Stimulated activated CD8-positive, alpha-beta memory T cell treated with anti-CD3 and anti-CD28 coated beads, Interleukin-12 subunit alpha, Interleukin-12 subunit beta, amount 100 ng/mL, for 1 hour (primary cell): ENCODE measurements around the gene MARK3.

Experiments used
- DNase-seq: peaks from one replicate; pipeline ENCODE4 v3.0.0-alpha.2; 2020; ENCODE audit warnings: low read depth

MARK3 gene

GRCh38 chr14:103396463-103396862 lies 11.2 kb downstream of the MARK3 start:
- no peak for DNase-seq

GRCh38 chr14:103398427-103399195 lies 13.4 kb downstream of the MARK3 start:
- no peak for DNase-seq

DNA sequence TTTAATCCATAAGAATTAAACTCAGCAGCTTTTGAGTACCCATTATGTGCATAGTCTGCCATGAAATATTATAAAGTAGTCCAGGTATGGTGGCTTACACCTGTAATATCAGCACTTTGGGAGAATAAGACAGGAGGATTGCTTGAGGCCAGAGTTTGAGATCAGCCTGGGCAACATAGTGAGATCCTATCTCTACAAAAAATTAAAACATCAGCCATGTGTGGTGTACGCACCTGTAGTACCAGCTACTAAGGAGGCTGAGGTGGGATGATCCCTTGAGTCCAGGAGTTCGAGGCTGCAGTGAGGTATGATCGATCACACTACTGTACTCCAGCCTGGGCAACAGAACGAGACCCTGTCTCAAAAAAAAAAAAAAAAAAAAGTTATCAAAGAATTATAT lies 15.3 kb downstream of the MARK3 start:
- DNase-seq: no peak

DNA sequence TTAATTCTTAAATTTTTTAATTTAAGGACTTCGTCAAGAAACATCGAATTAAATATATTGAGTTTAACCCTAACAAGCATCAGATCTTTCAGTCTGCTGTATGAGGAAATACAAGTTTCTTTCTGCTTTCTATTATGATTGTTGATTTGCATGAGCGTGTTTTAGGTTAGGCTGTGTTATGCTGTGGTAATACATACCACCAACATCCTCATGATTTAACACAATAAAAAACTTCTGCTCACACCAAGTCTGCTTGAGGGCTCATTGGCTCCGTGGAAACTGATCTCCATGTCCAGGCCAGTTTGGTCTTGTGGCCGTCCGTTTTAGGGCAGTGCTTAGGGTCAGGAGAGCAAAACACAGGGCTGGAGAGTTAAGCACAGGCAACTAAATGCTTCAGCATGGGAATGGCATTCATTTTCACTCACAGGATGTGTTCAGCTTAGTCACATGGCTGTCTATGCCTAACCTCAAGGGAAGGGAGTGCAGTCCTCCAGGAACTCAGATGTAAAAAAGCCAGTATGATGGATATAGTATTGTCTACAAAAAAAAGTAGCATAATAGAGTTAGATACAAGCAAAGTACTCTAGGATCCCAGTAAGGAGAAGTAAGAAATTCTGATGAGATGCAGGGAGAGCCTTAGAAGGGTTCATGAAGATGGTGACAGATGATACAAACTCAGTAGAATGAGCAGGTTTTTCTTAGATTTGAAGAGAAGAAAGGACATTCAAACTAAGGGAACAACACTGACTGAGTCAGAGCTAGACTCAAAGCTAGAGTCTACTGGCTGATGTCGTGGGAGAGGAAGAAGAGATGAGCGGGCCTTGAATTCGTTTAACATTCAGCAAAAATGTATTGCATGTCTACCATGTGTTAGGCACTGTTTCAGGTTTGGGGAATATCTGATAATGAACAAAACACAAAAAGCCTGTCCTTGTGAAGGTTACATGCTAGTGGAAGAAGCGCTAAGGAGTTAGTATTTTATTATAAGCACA lies 16.3 kb downstream of the MARK3 start:
- DNase-seq: no peak

GRCh38 chr14:103402695-103403094 lies 17.5 kb downstream of the MARK3 start:
- no peak for DNase-seq

GRCh38 chr14:103404032-103404918 lies 19.1 kb downstream of the MARK3 start:
- no peak for DNase-seq

GRCh38 chr14:103404920-103405319 lies 19.7 kb downstream of the MARK3 start:
- no peak for DNase-seq

- DNase-seq: no peak
These were observed 23.4 kb downstream of the MARK3 start for GRCh38 chr14:103408491-103409155.

DNA sequence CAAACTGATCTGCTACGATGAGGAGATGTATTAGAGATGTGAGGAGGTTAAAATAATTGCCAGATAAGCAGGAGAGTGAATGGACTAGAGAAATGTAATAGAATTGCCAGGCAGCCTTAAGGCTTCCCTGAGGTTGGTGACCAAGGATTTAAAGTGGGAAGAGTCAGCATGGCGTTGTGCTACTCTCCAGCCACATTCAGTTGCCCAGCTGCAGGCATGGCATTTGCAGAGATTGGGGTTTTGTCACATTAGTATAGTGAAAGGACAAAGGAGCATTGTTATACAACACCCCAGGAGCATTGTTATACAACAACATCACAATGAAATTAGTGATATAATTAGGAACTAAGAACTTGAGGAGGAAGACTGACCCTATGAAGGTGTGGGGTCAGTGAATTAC lies 31.7 kb downstream of the MARK3 start:
- DNase-seq: no peak

DNA sequence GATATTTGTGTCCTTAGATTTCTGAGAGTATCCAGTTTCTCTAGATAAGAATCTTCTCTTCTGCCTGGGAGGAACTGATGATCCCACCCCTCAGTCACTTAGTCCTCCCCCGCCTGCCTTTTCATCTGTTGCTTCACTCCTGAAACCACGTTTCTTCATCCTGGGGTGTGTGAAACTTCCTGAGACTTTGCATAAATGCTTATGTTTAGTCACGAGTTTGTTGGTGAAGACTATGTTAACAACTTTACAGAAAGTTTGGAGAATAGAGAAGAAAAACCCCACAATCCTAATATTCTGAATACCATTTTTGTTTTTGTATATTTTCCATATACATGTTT lies 33.2 kb downstream of the MARK3 start:
- DNase-seq: no peak

DNA sequence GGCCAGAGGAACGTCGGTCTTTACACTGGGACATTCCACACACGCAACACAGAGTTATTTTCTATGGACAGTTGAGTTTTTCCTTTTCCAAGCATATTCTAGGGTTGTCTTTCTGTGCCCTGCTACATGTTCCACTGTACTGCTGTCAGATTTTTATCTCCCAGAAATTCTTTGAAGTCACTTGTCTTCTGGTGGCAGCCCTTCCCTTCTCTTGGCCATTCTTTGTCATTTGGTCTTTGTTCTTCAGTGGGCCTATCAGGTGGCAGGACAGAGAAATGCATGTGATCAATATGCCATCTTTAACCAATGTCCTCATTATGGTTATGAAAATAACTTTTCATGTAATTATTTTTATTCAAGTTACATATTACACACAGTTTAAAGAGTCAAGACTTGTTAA lies 36.3 kb downstream of the MARK3 start:
- DNase-seq: no peak

DNA sequence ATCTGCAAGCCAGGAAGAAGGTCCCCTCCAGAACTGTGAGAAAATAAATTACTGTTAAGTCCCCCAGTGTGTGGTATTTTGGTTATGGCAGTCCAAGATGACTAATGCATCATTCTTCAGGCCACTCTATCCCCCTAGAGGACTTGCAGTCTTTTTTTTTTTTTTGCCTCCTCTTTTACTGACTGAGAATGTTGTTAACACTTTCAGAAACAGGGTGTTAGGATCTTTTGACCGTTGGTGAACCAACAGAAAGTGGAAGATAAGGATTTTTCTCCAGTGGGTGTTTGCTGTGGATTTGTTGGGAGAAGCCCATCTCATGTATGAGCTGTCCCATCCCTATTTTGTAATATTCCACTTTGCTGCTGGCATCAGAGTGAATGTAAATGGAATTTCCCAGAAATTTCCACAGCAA lies 37.8 kb downstream of the MARK3 start:
- DNase-seq: no peak

GRCh38 chr14:103427485-103428443 lies 42.5 kb downstream of the MARK3 start:
- DNase-seq: no peak

DNA sequence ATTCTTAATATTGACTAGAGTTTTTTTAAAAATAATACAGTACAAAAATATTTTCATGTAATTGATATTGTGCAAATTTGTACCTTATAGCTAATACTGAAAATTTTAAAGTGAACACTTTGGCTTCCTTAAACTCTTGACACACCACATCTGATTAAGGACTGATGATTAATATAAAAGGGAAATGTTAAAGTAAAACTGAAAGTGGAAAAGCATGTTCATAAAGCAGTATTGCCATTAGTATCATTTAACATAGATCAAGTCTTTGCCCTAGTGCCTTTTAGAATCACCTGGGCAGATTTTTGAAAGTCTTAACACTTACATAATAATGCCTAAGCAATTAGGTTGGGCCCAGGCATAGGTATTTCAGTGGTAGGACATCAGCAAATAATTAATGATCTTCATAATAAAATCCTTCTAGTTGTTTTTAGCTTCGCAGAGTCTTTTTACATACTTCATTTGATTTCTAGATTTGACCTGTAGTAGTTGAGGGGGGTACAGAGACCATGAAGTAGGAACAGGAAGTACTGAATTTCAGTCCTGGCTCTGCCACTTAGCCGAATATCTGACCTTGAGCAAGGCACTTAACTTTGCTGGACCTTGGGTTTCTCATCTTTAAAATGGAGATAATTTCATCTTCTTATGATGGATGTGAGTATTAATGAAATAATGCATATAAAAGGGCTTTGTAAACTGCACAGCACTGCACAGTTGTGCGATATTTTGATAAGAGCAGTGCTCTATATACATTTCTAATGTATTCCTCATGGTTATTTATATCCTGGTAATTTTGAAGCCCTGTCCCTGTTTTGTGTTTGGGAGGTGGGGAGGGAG lies 43.7 kb downstream of the MARK3 start:
- DNase-seq: no peak

- no peak for DNase-seq
These were observed 45.1 kb downstream of the MARK3 start for GRCh38 chr14:103430358-103430757.

- DNase-seq: no peak
These were observed 47.4 kb downstream of the MARK3 start for GRCh38 chr14:103432627-103433026.

DNA sequence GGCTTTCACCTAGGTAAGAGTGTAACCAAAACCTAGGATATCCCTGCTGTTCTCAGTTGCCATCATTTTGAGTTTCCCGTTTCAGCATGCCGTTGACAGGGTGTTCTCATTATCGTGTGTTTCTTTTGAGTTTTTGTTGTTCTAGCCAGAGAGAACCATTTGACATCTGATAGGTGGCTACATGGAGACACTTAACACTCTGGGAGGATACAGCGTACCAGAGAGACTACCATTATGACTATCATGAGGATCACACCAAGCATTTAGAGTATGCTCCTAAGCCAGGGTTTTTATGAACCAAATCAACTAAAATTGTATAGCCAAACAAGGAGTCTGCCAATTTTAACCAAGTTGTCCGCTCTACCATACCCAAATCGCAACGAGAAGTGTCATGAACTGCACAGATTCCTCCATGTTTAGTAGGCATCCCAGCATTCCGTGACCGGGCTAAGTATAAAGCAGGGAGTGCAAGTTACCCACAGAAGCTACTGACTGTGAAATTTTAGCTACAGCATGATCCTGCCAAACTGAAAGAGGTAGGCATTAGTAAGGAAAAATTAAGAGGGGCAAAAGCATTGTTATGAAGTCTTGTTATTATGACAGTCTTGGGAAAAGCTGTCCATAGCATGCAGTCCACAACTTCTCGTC lies 48.8 kb downstream of the MARK3 start:
- DNase-seq: no peak

DNA sequence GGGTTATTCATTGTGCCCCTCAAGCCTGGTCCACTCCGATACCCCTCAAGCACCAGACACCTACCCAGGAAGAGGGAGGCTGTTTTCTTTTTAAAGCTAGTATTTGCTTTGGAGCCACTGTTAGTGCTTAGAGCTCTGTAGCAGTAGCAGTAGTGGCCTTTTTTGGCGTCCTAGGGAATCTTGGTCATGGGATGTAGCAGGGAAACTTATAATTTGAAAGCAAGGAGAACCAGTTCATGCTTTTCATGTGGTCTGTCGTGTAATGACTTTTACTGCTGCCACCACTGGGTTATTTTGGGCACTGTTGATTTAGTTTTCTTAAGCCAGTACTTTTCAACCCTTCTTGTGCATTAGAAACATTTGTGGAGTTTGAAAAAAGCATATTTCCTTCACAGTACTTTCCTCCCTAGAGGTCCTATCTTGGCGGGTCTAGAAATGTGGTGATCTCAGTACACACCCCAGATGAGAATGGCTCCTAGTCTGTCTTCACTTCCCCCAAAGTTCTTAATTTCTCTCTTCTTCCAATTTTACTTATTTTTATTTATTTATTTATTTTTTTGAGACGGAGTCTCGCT lies 49.7 kb downstream of the MARK3 start:
- no peak for DNase-seq

DNA sequence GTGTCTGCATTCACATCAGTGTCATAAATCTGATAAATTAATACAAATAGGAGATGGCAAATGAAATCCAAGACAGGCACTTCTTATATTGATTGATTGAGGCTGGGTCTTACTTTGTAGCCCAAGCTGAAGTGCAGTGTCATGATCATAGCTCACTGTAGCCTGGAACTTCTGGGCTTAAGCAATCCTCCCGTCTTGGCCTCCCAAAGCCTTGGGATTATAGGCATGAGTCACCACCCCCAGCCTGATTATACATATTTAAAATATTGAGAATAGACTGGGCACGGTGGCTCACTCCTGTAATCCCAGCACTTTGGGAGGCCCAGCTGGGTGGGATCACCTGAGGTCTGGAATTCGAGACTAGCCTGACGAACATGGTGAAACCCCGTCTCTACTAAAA lies 51.3 kb downstream of the MARK3 start:
- no peak for DNase-seq
